Mucosa of rectum (tissue), 2 donors: ENCODE results near the gene ZNF628.

Experiments
- H3K27ac ChIP-seq, 2 donors: one replicate each; pipeline ENCODE4 v1.7.0; 2013; ENCODE audit warnings: inconsistent platforms in 2 of 2, low read depth in 2 of 2, low read length in 2 of 2
- H3K27me3 ChIP-seq, 2 donors: one replicate each; pipeline ENCODE4 v1.7.0; 2013; ENCODE audit warnings: low read length in 2 of 2; ENCODE audit not compliant: control insufficient read depth in 2 of 2, insufficient read depth in 2 of 2
- H3K36me3 ChIP-seq, 2 donors: one replicate each; pipeline ENCODE4 v1.7.0; 2013; ENCODE audit warnings: low read length in 2 of 2; ENCODE audit not compliant: control insufficient read depth in 2 of 2, insufficient read depth in 2 of 2
- H3K4me1 ChIP-seq, 2 donors: one replicate each; pipeline ENCODE4 v1.7.0; 2013; ENCODE audit warnings: low read length in 2 of 2, mild to moderate bottlenecking in 1 of 2; ENCODE audit not compliant: control insufficient read depth in 2 of 2, insufficient read depth in 2 of 2
- H3K4me3 ChIP-seq, 2 donors: one replicate each; pipeline ENCODE4 v1.7.0; 2013; ENCODE audit warnings: low read length in 2 of 2
- H3K9ac ChIP-seq, 2 donors: one replicate each; pipeline ENCODE4 v1.7.0; 2013; ENCODE audit warnings: low read length in 2 of 2, low read depth in 1 of 2, mild to moderate bottlenecking in 1 of 2
- H3K9me3 ChIP-seq, 2 donors: one replicate each; pipeline ENCODE4 v1.7.0; 2013; ENCODE audit warnings: low read length in 2 of 2; ENCODE audit not compliant: control insufficient read depth in 2 of 2
- donor health status: healthy.
- donor health status: Normal muscosa, but diverticular disease.

ZNF628 gene

GRCh38 chr19:55476100-55476775, at the start of gene ZNF628:
Gene ZNF628 (plus strand): TSS chr19:55476617. CDS start chr19:55479911, 3,294 bp downstream.
- H3K27ac ChIP-seq = peak within 1 kb of the TSS; percentile 89 to 92
- H3K4me1 ChIP-seq = peaks cover 6 to 9% of the 10 kb centered on the region in 2 donors

GRCh38 chr19:55431183-55431582, 45.2 kb upstream of the ZNF628 start:
- Histone ChIP-seq H3K27ac (no peak overlapping the region), H3K9me3 (no peaks in the 10 kb centered on the region), H3K36me3 (no peaks in the 10 kb centered on the region), H3K4me1 (no peaks in the 10 kb centered on the region), H3K4me3 (no peak overlapping the region), H3K27me3 (peaks cover 22% of the 10 kb centered on the region in 2 donors), H3K9ac (no peak overlapping the region)

More at GRCh38 chr19:55476100-55476775, at the start of gene ZNF628:
- H3K27me3 ChIP-seq = no peaks in the 10 kb centered on the region
- no peaks in the 10 kb centered on the region for H3K9me3 ChIP-seq
- H3K4me3 ChIP-seq = peak within 1 kb of the TSS; percentile 78 to 83
- peak within 1 kb of the TSS; percentile 73 to 74 for H3K9ac ChIP-seq
- H3K36me3 ChIP-seq = no peaks in the 10 kb centered on the region

DNA sequence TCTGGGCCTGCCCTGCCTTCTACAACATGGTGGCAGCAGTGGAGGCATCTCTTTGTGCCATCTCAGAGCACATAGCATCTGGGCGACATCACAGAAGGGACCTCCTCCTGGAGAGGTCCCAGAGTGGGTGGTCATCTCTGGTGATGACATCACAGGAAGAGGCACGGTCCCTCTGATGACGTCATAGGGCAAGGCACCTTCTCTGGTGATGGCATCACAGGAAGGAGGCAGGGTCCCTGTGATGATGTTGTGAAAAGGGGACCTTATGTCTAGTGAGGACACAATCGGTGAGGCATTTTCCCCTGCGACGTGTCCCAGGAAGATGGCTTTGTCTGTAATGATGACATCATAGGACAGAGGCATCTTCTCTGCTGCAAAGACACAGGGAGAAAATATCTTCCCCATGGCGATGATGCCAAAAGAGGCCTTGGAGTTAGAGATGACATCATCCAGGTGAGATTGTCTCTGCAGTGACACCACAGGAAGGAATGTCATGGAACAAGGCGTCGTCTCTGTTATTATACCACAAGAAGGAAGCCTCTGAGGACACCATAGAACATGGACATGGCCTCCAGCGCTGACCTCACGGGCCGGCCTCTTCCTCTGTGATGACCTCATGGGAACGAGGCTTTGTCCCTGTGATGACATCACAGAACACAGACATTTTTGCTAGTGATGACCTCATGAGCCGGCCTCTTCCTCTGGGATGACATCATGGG, 44.0 kb upstream of the ZNF628 start:
- H3K9ac ChIP-seq = no peak overlapping the region
- peaks cover 22 to 23% of the 10 kb centered on the region in 2 donors for H3K27me3 ChIP-seq
- no peaks in the 10 kb centered on the region for H3K4me1 ChIP-seq
- no peak overlapping the region for H3K27ac ChIP-seq
- no peak overlapping the region for H3K4me3 ChIP-seq
- H3K36me3 ChIP-seq = no peaks in the 10 kb centered on the region
- H3K9me3 ChIP-seq = no peaks in the 10 kb centered on the region

DNA sequence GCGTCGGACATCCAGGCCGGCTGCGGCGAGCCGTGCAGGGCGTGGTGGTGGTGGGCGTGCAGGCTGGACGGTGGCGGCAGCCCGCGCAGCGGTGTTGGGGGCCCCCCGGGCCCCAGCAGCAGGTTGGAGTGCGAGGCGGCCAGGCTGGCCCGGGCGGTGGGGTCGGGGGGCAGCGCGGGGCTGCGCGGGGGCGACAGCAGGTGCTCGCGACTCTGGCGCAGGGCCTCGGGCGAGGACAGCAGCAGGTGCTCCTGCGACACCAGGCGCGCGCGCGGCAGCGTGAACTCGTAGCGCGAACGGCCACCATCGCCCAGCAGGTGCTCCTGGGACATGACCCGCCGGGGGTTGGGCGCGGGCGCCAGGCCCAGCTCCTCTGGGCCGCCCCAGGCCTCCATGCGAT, 43.1 kb upstream of the ZNF628 start:
- no peak overlapping the region for H3K4me3 ChIP-seq
- H3K36me3 ChIP-seq = no peaks in the 10 kb centered on the region
- no peak overlapping the region for H3K27ac ChIP-seq
- peaks cover 21 to 27% of the 10 kb centered on the region in 2 donors for H3K27me3 ChIP-seq
- no peaks in the 10 kb centered on the region for H3K9me3 ChIP-seq
- H3K4me1 ChIP-seq = no peaks in the 10 kb centered on the region
- no peak overlapping the region for H3K9ac ChIP-seq

DNA sequence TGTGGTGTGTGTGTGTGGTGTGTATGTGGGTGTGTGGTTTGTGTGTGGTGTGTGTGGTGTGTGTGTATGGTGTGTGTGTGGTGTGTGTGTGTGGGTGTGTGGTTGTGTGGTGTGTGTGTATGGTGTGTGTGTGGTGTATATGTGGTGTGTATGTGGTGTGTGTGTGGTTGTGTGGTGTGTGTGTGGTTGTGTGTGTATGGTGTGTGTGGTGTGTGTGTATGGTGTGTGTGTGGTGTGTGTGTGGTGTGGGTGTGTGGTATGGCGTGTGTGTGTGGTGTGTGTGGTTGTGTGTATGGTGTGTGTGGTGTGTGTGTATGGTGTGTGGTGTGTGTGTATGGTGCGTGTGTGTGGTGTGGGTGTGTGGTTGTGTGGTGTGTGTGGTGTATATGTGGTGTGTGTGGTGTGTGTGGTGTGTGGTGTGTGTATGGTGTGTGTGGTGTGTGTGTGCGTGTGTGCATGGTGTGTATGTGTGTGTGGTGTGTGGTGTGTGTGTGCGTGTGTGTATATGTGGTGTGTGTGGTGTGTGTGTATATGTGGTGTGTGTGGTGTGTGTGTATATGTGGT, 42.0 kb upstream of the ZNF628 start:
- peaks cover 25 to 35% of the 10 kb centered on the region in 2 donors for H3K27me3 ChIP-seq
- no peak overlapping the region for H3K9ac ChIP-seq
- no peaks in the 10 kb centered on the region for H3K9me3 ChIP-seq
- H3K36me3 ChIP-seq = no peaks in the 10 kb centered on the region
- H3K27ac ChIP-seq = no peak overlapping the region
- H3K4me1 ChIP-seq = no peaks in the 10 kb centered on the region
- H3K4me3 ChIP-seq = no peak overlapping the region

DNA sequence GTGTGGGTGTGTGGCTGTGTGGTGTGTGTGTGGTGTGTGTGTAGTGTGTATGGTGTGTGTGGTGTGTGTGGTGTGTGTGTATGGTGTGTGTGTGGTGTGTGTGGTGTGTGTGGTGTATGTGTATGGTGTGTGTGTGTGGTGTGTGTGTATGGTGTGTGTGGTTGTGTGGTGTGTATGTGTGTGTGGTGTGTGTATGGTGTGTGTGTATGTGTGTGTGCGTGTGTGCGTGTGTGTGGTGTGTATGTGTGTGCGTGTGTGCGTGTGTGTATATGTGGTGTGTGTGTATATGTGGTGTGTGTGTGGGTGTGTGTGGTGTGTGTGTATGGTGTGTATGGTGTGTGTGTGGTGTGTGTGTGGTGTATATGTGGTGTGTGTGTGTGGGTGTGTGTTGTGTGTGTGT, 41.4 kb upstream of the ZNF628 start:
- H3K4me3 ChIP-seq = no peak overlapping the region
- no peaks in the 10 kb centered on the region for H3K36me3 ChIP-seq
- H3K9ac ChIP-seq = no peak overlapping the region
- peaks cover 26 to 39% of the 10 kb centered on the region in 2 donors for H3K27me3 ChIP-seq
- no peak overlapping the region for H3K27ac ChIP-seq
- H3K4me1 ChIP-seq = no peaks in the 10 kb centered on the region
- H3K9me3 ChIP-seq = no peaks in the 10 kb centered on the region

DNA sequence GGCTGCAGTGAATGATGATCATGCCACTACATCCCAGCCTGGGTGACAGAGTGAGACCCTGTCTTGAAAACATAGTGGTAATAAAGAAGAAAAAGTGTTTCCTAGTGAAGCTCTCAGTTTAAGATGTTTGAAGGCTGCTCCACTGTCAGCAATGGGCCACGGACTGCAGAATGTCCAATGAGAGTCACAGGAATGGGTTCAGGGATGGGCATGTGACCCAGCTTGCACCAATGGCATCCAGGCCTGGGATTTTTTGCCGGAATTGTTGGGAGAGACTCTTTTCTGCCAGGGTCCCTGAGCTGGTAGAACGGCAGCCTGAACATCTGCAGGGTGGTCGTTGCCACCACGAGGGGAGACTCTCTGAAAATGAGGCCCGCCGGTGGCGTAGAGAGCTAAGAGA, 39.6 kb upstream of the ZNF628 start:
- H3K36me3 ChIP-seq = no peaks in the 10 kb centered on the region
- peaks cover 32 to 47% of the 10 kb centered on the region in 2 donors for H3K27me3 ChIP-seq
- peaks cover 0 to under 1% of the 10 kb centered on the region in 2 donors for H3K4me1 ChIP-seq
- H3K9me3 ChIP-seq = no peaks in the 10 kb centered on the region
- no peak overlapping the region for H3K27ac ChIP-seq
- H3K9ac ChIP-seq = no peak overlapping the region
- no peak overlapping the region for H3K4me3 ChIP-seq

DNA sequence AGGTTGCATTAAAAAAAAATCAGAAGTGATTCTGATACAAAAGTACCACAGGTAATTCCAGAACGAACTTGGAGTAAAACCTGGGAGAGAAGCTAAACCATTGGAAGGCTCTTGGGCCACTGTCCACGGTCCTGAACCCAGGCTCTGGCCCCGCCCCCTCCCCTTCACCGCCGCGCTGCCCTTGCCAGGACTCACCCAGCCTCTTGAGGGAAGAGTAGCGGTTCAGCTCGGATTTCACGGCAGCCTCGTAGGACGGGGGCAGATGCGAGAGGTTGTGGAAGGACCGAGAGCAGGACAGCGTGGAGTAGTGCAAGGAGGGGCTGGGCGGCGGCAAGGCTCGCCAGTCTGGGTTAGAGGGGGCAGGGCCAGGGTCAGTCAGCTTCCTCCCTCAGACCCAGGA, 39.0 kb upstream of the ZNF628 start:
- Histone ChIP-seq H3K27ac (no peak overlapping the region), H3K4me1 (peaks cover 0 to 2% of the 10 kb centered on the region in 2 donors), H3K9me3 (no peaks in the 10 kb centered on the region), H3K27me3 (peaks cover 32 to 42% of the 10 kb centered on the region in 2 donors), H3K4me3 (no peak overlapping the region), H3K9ac (no peak overlapping the region), H3K36me3 (no peaks in the 10 kb centered on the region)

GRCh38 chr19:55439052-55439451, 37.4 kb upstream of the ZNF628 start:
- H3K36me3 ChIP-seq = no peaks in the 10 kb centered on the region
- peaks cover 0 to 2% of the 10 kb centered on the region in 2 donors for H3K4me1 ChIP-seq
- no peaks in the 10 kb centered on the region for H3K9me3 ChIP-seq
- no peak overlapping the region for H3K4me3 ChIP-seq
- no peak overlapping the region for H3K27ac ChIP-seq
- no peak overlapping the region for H3K9ac ChIP-seq
- peaks cover 29 to 43% of the 10 kb centered on the region in 2 donors for H3K27me3 ChIP-seq

GRCh38 chr19:55440411-55441105, 35.9 kb upstream of the ZNF628 start:
- peaks cover 36 to 54% of the 10 kb centered on the region in 2 donors for H3K27me3 ChIP-seq
- H3K4me1 ChIP-seq = peaks cover 0 to 2% of the 10 kb centered on the region in 2 donors
- no peak overlapping the region for H3K27ac ChIP-seq
- H3K9me3 ChIP-seq = no peaks in the 10 kb centered on the region
- H3K9ac ChIP-seq = no peak overlapping the region
- no peak overlapping the region for H3K4me3 ChIP-seq
- no peaks in the 10 kb centered on the region for H3K36me3 ChIP-seq
